SK-N-SH (cell line): ENCODE measurements around the gene TIMP2.

Experiments used
- EZH2phosphoT487 ChIP-seq: fragments of 200-600 bp; sonication (generic); IDR thresholded peaks from 2 replicates; pipeline ENCODE4 v1.6.1; 2017; ENCODE audit warnings: low read depth, mixed run types, mild to moderate bottlenecking, antibody characterized with exemption, moderate library complexity, borderline replicate concordance
- YY1 ChIP-seq: IDR thresholded peaks from 2 replicates; pipeline ENCODE4 v1.4.0; 2012; ENCODE audit warnings: low read depth, mild to moderate bottlenecking

GRCh38 chr17:78918979-78919378 is 6.2 kb downstream of the TIMP2 start:
- TF ChIP-seq EZH2phosphoT487 = no peak
- TF ChIP-seq YY1 = no peak
